ENCODE data around the gene ETNK2.
A peak's percentile ranks its signal among the peaks of the same experiment; 100 is the strongest.

ETNK2 gene, protein sequence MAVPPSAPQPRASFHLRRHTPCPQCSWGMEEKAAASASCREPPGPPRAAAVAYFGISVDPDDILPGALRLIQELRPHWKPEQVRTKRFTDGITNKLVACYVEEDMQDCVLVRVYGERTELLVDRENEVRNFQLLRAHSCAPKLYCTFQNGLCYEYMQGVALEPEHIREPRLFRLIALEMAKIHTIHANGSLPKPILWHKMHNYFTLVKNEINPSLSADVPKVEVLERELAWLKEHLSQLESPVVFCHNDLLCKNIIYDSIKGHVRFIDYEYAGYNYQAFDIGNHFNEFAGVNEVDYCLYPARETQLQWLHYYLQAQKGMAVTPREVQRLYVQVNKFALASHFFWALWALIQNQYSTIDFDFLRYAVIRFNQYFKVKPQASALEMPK

DNA sequence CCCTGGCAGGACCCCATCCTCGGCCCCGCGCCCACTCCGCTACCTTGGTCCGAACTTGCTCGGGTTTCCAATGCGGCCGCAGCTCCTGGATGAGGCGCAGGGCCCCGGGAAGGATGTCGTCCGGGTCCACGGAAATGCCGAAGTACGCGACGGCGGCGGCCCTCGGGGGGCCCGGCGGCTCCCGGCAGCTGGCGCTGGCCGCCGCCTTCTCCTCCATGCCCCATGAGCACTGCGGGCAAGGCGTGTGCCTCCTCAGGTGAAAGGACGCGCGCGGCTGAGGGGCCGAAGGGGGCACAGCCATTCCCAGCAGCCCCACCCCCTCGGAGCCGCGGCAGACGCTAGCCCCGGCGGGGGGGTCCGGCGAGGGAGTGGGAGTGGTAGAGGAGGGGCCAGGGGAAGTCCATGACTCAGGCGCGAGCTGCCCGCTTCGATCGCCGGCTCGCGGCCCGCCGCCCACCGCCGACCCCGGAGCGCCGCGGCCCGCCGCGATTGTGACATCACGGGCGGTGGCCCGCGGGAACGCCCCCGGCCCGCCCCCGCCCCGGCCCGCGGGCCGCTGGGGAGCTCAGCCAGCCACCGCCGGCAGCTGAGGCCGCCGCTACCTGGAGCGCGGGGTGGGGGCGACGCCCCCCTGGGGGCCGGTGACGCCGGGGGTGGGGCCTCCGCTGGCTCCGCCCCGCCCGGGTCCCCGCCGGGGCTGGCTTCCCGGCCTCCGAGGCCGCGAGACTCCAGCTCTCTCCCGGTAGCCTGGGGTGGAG, at the start of gene ETNK2:
ETNK2 (minus strand) TSS at position 493 of the 758 bp plus-strand sequence; CDS start at position 301, 192 bp downstream.
- peak; percentile 14 for DNase-seq
- in situ Hi-C loops (cut with MboI; ENCODE audit: low pct_unique_long_range_greater_than_20kb, low sequenced_read_pairs): loop anchor here (25.0 kb wide), 1 partner anchor 211 kb away; the partner anchor contains the start of gene PLEKHA6

DNA sequence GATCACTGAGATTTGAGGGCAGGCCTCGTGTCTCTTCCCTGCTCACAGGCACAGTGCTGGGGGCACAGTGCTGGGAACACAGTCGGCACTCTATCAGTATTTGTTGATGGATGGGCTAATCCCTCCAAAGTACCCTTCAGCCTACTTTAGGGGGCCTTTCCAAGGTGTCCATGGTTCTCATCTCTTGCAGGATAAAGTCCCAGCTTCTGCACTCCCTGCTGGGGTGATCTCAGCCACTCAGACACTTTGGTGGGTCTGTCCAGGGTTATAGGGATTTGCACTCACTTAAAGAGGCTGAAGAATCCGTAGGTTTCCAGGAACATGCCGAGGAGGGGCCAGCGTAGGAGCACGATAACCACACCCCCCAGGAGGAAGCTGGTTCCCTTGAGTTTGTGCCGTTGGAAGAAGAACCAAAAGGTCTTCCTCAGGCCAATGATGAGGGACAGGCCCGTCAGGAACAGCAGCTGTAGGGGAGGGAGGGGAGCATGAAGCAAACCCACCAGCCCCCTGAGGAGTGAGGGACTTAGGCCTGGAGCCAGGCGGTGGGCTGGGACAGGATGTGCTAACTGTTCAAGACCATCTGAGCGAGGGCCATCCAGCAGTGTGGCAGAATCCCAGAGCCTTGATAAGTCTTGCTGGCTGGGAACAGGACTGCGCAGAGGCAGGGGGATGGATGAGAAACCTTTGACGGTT, 49.6 kb upstream of the ETNK2 start:
- DNase-seq: no peak
- in situ Hi-C loops (cut with MboI; ENCODE audit: low pct_unique_long_range_greater_than_20kb, low sequenced_read_pairs): no loop called here

DNA sequence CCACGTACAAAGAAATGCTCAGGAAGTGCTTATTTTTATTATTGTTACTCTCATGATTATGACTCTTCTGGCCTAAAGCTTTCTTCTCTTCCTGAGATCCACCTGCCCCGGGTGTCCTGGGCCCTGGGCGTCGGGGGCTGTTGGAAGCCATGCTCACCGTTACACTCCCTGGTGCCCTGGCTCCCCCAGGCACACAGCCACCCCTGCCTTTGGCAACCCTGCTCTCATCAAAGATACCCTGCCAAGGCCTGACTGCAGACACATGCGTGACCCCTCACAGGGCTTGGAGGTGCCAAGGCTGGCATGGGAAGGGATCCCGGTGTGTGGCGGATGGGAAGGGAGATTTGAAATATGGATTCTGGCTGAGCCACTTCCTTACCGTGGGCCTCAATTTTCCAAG, 47.7 kb upstream of the ETNK2 start:
- DNase-seq: no peak
- in situ Hi-C loops (cut with MboI; ENCODE audit: low pct_unique_long_range_greater_than_20kb, low sequenced_read_pairs): no loop called here

DNA sequence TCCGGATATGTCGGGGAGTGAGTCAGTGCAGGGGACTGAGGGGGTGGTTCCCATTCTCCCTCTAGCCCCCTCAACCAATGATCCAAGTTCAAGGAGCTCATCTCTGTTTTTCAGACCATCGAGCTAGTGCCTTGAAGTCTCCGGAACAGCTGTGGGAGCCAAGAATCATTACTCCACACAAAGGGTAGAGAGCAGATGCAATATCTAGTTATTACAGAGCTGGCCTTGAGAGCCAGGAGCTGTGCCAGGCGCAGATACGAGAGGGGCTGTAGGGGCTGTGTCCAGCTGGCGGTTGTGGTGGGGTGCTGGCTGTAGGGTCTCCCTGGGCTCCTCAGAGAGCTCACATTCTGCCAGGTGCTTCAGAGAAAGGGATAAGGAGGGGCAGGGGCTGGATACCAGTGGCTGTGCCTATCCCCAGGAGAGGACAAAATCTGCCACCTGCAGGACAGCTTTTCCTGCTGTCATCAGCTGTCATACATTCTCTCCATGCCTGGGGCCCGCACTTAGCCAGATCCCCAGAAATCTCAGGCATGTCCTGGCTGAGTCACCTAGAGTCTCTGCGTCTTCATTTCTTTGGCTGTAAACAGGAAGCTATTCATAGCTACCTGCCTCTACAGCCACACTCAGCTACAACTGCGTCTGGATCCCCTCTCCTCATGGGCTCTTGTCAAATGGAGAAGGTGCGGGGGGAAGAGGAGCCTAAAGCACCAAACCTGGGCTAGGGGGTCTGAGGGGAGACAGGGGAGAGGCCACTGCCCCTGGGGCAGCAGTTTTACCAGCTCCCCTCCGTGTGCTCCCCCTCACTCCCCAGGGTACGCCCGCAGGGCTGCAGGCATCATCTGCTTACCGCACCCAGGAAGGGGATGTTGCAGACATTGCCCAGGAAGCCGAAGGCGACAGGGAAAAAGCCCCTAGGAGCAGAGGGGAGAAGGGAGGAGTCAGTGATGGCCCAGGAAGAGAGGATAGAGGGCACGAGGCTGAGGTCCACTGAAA, 46.8 kb upstream of the ETNK2 start:
- DNase-seq: no peak
- in situ Hi-C loops (cut with MboI; ENCODE audit: low pct_unique_long_range_greater_than_20kb, low sequenced_read_pairs): no loop called here

DNA sequence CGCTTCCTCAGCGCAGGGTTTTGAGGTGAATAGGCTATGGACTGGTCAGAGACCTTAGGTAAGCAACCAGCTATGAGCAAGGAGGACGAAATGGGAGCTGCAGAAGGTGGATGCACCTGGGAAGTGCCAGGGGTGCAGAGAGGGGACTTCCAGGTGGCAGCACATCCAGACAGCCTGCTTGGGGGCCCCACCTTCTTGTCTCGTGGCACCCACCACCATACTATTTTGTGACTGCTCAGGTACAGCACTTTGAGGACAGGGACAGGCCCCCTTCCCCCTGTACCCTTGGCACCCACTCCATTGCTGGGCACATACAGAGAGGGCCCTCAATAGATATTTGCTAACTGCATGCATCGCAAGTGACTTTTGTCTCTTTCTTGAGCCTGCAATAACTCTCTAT, 45.2 kb upstream of the ETNK2 start:
- DNase-seq: no peak
- in situ Hi-C loops (cut with MboI; ENCODE audit: low pct_unique_long_range_greater_than_20kb, low sequenced_read_pairs): no loop called here

DNA sequence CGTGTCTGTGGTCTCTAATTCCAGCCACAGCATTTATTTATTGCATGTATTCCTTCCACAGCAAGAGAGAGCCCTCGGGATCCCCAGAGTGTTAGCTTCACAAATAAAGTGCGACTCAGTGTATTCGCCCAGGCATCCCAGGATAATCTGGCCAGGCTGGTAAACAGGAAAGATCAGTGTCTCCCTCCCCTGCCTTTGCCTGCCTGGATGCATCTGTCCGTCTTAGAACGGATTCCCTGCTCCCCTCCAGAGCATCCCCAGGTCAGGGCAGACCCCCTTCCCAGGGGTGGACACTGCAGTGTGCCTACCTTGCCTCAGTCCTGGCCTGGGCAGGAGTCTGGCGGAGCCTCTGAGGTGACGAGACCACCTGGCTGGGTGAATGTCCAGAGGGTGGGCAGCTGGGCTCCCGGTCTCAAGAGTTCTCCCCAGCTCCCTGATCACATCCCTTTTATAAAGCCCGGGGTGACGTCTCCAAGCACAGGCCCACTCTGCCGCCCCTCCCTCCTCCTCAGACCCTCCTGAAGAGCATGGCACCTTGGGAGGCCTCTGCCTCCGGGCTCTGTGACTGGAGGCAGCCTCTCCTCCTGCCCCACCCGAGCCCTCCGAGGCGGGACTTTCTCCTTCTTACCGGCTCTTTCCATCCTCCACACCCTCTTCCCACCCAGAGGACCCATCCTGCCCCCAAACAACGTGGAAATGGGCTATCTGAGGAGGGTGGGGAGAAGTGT, 44.4 kb upstream of the ETNK2 start, which contains the start of gene KISS1:
KISS1 (minus strand) TSS at position 424 of the 728 bp plus-strand sequence. CDS start 3,615 bp downstream, outside the sequence.
- no peak for DNase-seq
- in situ Hi-C loops (cut with MboI; ENCODE audit: low pct_unique_long_range_greater_than_20kb, low sequenced_read_pairs): no loop called here

DNA sequence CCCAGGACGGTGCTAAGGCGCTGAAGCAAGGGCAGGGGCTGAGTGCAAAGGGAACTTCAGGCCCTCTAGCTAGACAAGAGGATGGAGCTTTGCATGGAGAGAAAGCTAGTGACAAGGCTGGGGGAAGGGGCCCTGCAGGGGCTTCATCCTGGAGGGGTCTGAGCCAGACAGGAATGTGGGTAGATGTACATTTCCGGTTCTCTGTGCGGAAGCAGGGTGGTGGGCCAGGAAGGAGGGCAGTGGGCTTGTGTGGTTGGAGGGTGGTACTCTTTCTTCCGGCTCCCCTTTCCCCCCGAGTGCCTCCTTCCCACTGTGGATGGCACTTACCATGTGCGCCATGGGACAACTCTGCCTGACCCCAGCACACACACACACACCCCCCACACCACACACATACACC, 42.9 kb upstream of the ETNK2 start:
- in situ Hi-C loops (cut with MboI; ENCODE audit: low pct_unique_long_range_greater_than_20kb, low sequenced_read_pairs): no loop called here
- no peak for DNase-seq

DNA sequence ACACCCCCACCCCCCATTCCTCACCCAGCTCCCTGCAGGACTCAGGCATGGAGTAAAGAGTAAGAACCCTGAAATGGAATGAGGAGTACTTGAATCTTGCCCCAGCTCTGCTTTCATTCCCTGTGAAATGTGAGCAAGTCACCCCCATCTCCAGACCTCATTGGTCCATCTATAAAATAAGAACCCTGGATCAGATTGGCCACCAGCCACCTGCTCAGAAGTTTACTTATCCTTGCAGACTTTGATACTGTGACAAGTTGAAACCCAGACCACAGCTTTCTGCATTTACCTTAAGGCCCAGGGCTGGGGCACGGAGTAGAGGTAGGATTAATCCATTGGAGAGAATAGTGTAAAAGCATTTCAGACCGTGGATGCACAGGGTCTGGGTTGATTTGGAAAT, 42.2 kb upstream of the ETNK2 start:
- in situ Hi-C loops (cut with MboI; ENCODE audit: low pct_unique_long_range_greater_than_20kb, low sequenced_read_pairs): no loop called here
- no peak for DNase-seq

DNA sequence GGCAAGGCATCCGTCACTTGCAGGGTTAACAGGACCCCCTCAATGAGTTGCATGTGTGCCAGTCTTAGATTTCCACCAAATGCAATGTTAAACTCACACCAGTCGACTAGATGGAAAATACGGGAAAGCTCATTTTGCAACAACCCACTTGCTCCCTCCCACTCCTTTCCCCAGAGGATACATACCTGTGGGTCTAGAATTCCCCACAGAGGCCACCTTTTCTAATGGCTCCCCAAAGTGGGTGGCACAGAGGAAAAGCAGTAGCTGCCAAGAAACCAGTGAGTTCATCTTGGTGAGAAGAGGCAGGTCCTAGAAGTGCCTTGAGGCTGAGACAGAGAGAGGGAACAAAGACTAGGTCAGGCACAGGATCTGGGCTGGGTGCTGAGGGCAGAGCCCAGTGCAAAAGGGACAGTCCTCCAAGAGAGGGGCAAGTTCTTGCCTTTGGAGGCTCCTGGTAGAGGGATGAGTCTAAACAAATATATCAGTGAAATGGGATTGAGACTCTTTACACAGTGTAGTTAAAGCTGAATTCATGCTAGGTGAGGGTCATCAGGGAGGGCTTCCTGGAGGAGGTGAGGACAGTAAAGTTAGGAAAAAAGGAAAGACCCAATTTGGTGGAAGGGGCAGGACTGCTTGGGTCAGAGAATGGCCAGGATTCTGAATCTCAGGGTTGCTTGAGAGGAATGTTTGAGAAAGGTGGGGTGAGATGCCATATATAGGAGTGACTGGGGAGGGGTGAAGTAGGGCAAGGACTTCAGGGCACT, 40.9 kb upstream of the ETNK2 start:
- in situ Hi-C loops (cut with MboI; ENCODE audit: low pct_unique_long_range_greater_than_20kb, low sequenced_read_pairs): no loop called here
- DNase-seq: no peak

DNA sequence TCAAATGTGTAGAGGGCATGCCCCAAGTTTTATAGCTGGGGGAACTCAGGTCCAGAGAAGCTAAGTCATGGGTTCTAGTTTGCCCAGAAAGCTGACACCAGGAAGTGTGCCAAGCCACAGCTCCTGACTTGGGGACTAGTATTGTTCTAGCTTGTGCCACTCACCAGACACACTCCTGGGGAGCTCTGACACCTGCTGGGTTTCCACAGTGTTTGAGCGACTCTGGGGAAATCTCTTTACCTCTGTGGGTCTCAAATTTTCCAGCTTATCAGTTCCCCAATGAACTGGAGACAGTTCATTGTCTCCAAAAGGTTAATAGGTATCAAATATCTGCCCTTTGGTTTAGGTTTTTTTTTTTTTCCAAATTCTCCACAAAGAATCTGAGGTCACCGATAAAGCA, 40.2 kb upstream of the ETNK2 start:
- no peak for DNase-seq
- in situ Hi-C loops (cut with MboI; ENCODE audit: low pct_unique_long_range_greater_than_20kb, low sequenced_read_pairs): no loop called here

DNA sequence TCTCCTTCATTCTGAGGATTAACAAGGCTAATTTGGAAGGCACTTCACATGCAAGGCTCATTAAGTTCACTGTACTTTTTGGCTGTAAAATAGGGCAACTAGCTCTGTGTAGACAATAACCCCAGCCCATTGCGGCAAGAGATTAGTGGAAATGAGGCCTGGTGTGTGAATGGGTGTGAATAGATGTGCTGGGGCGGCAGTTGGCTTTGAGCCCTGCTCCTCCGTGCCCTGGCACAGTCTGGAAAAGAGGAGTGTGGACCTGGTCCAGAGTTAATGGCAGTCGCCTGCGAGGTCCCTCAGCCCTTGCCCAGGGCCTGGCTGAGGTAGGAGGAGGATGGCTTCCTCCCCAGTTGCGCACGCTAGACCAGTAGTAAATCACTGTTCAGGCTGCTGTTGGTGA, 39.6 kb upstream of the ETNK2 start:
- in situ Hi-C loops (cut with MboI; ENCODE audit: low pct_unique_long_range_greater_than_20kb, low sequenced_read_pairs): no loop called here

DNA sequence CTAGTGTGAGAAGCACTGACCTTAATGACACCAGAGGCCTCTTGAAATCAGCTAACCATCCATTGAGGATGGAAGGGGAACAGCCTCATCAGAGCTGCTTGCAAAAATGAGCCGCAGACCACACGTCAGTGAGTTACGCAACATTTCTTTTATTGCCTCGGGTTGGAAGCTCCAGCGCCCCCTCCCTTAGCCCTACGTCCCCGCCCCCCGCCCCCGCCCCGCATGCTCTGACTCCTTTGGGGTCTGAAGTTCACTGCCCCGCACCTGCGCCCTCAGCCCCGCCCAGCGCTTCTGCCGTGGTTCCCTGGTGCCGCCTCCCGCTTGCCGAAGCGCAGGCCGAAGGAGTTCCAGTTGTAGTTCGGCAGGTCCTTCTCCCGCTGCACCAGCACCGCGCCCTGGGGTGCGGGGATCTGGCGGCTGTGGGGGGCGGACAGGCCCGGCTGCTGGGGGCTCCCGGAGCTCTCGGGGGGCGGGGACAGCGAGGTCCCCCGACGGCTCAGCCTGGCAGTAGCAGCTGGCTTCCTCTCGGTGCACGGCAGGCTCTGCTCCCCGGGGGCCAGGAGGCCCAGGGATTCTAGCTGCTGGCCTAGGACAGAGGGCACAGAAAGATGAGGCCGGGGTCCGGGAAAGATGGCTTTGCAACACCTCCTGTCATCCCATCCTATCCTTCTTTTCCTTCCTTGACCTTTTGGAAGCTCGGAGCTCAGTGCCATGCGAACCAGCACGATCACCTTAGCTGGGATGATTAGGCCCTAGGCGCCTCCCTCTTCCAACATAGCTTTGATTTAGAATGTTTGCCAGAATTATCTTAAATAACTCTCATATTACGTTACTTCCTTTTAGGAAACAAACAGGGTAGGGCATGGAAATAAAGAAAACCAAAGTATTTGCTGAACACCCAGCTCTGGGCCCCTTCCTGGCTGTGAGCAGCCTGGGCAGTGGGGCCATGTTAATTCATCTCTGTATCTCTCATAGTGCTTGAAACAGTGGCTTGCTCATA, 38.7 kb upstream of the ETNK2 start:
- in situ Hi-C loops (cut with MboI; ENCODE audit: low pct_unique_long_range_greater_than_20kb, low sequenced_read_pairs): no loop called here
- peak; percentile 57 for DNase-seq

More for the DNA sequence above, 39.6 kb upstream of the ETNK2 start:
- no peak for DNase-seq

DNA sequence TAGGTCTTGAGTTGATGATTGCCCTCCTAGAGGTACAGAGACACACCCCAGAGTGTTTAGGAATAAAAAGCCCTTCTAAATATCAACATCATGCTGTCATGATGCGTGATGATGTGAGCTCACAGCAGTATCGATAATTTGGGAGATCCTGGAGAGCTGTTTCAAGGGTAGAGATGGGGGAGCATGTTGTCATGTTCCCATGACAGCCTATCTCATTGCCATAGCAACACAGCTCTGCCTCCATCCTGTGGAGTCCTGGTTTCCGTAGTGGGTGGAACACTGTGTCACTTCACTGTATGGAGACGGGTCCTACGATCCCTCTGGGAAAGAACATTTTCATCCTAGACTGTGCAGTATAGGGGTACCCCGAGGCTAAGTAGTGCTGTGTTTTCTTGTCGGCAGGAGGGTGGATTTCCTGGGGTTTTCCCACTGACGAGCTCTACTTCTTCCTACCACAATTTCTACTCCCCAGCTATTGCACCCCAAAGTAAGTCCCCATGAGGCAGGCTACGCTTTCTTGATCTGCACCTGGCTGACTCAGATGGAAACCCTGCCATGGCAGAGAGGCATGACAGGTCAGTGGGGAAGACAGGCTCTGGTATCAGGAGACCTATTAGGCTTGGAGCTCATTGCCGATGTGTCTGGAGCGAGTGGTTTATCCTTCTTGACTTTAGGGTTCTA, 37.3 kb upstream of the ETNK2 start:
- in situ Hi-C loops (cut with MboI; ENCODE audit: low pct_unique_long_range_greater_than_20kb, low sequenced_read_pairs): no loop called here
- no peak for DNase-seq

DNA sequence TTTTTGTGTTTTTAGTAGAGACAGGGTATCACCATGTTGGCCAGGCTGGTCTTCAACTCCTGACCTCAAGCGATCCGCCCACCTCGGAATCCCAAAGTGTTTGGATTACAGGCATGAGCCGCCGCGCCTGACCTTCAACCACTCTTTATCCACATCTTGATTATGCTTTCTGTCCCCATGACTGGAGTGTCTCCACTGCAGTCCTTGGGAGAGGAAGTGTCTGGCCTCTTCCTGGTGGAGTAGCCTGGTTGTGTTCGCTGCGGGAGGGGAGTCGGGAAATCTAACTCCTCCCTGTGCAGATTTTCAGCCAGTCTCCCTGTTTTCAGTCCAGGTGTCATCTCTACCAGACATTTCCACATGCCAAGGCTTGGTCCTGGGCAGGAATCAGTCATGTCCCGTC, 34.8 kb upstream of the ETNK2 start:
- in situ Hi-C loops (cut with MboI; ENCODE audit: low pct_unique_long_range_greater_than_20kb, low sequenced_read_pairs): no loop called here
- no peak for DNase-seq

DNA sequence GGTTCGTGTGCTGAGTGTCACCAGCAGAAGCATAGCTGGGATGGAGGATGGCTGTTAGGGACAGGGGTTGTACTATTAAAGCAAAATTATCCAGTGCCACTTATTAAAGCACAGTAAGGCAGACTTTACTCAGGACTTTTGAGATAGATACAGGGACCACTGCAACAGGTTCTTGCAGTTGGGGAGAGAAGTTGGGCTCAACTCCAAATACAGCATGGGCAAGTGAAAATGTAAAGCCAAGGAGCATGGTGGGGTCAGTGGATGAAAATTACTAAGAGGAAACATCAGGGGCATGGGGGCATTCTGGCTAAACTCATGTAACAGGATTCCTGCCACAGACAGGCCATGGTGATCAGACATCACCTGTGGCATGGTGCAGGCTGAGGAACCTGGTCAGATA, 29.3 kb upstream of the ETNK2 start:
- DNase-seq: no peak
- in situ Hi-C loops (cut with MboI; ENCODE audit: low pct_unique_long_range_greater_than_20kb, low sequenced_read_pairs): no loop called here

DNA sequence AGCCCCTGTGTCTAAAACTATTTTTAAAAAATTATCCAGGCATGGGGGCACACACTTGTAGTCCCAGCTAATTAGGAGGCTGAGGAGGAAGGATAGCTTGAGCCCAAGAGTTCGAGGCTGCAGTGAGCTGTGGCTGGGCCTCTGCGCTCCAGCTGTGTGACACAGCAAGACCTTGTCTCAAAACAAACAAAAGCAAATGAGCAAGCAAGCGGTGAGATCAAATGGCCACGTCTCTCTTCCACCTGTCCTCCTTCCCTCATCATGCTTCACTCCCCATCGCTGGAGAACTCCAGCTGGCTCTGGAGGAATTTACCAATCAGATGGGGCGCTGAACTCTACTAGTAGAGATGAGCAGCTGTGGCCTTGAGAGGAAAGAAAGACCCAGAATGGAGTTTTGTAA, 28.3 kb upstream of the ETNK2 start:
- DNase-seq: no peak
- in situ Hi-C loops (cut with MboI; ENCODE audit: low pct_unique_long_range_greater_than_20kb, low sequenced_read_pairs): no loop called here
